Adrenal gland (tissue), 12 donors: ENCODE data around the gene RUVBL1. TPM values are rescaled to one million over a fixed set of nuclear protein-coding genes. Genes with fewer than 3 reads are reported as not detected.

Experiments used
- DNase-seq, 7 donors: peaks; one replicate each; pipeline ENCODE4 v3.0.0-alpha.2; 2019 to 2020
- H3K27ac ChIP-seq, 5 donors: fragments of 200-600 bp; sonication (generic) in 4 of 5; 1 replicate in 3 of 5; 2 replicates in 2 of 5; pipeline versions ENCODE4 v1.5.1 to v1.8.0; 2016 to 2020; ENCODE audit warnings: mild to moderate bottlenecking in 1 of 5
- H3K27me3 ChIP-seq: fragments of 200-600 bp; 2 replicates; pipeline ENCODE4 v1.8.0; 2021
- H3K36me3 ChIP-seq, 2 donors: fragments of 200-600 bp; replicated peaks in 1 of 2; 1 replicate in 1 of 2; 2 replicates in 1 of 2; pipeline versions ENCODE4 v1.5.1 to v1.8.0; 2018 to 2022
- H3K4me1 ChIP-seq, 2 donors: fragments of 200-600 bp; replicated peaks in 1 of 2; 1 replicate in 1 of 2; 2 replicates in 1 of 2; pipeline versions ENCODE4 v1.5.1 to v1.8.0; 2018 to 2021
- H3K4me3 ChIP-seq, 4 donors: fragments of 200-600 bp; sonication (generic) in 3 of 4; one replicate each; pipeline ENCODE4 v1.5.1; 2016 to 2018
- H3K9me3 ChIP-seq, 3 donors: fragments of 200-600 bp; sonication (generic) in 1 of 3; replicated peaks in 1 of 3; 1 replicate in 2 of 3; 2 replicates in 1 of 3; pipeline versions ENCODE4 v1.5.1 to v1.8.0; 2016 to 2021
- POLR2A ChIP-seq, 2 donors: fragments of 450-650 bp; IDR thresholded peaks; one replicate each; pipeline ENCODE4 v1.6.1; 2017; ENCODE audit warnings: antibody characterized with exemption in 2 of 2, mild to moderate bottlenecking in 2 of 2, moderate library complexity in 1 of 2
- WGBS, 4 donors: extraction: QIAGEN DNeasy Blood & Tissue Kit in 2 of 4; methylation state at CpG; one replicate each; pipeline versions ENCODE4 v1.1.5 to v1.1.7; 2013 to 2017; 5-methylcytosine and 5-hydroxymethylcytosine counted together
- intact Hi-C, 2 donors: fragments of 100-400 bp; cut with DNase I; formaldehyde crosslinking; loops; one replicate each; pipeline versions ENCODE4 v1.14.1 to v1.15.0; 2022 to 2023
- polyA plus RNA-seq, 3 donors: library from polyadenylated mRNA; stranded (reverse); fragments of 200-250 nt in 2 of 3; fragments of 350-450 nt in 1 of 3; fragmentation: Illumina TruSeq in 1 of 3; extraction: RNeasy Lipid Tissue Mini Kit (QIAGEN cat#74804) in 1 of 3; gene quantifications; one replicate each; pipeline ENCODE4 v1.2.3, GENCODE V29; 2013 to 2014
- total RNA-seq, 9 donors: library from RNA; depleted of rRNA in 4 of 9; stranded (reverse); fragments of >200 nt in 4 of 9; fragments of 120-200 nt in 1 of 9; fragmentation: NEBNext Ultra II Directional in 1 of 9; extraction: Animal tissue kit (Norgen Biotek cat#: 25700) in 1 of 9; gene quantifications; one replicate each; pipeline versions ENCODE4 v1.1.0 to v1.2.4, GENCODE V29; 2013 to 2023
- TF ChIP-seq, protein P1 (sequence below), 6 experiments: fragments of 450-650 bp in 4 of 6; fragments of 200-600 bp in 2 of 6; sonication (generic) in 1 of 6; IDR thresholded peaks; 1 replicate in 5 of 6; 2 replicates in 1 of 6; pipeline versions ENCODE4 v1.5.1 to v1.8.0; 2016 to 2021; ENCODE audit warnings: antibody characterized with exemption in 6 of 6, mild to moderate bottlenecking in 2 of 6, moderate library complexity in 1 of 6
- donor health status: healthy with polysubstance abuse.
- donor health status: Bipolar disorder and iron deficiency.
- donor health status: DM: yes; HTN: yes; CAD: no.
- donor health status: DM: no; HTN: no; CAD: no.
- donor health status: DM: no; HTN: no; CAD: no.
- donor health status: DM: yes; HTN: yes; CAD: no.

Gene RUVBL1
- total and polyA plus RNA-seq, 12 donors = 7.9 to 57.3 (median 25.4) TPM

DNA sequence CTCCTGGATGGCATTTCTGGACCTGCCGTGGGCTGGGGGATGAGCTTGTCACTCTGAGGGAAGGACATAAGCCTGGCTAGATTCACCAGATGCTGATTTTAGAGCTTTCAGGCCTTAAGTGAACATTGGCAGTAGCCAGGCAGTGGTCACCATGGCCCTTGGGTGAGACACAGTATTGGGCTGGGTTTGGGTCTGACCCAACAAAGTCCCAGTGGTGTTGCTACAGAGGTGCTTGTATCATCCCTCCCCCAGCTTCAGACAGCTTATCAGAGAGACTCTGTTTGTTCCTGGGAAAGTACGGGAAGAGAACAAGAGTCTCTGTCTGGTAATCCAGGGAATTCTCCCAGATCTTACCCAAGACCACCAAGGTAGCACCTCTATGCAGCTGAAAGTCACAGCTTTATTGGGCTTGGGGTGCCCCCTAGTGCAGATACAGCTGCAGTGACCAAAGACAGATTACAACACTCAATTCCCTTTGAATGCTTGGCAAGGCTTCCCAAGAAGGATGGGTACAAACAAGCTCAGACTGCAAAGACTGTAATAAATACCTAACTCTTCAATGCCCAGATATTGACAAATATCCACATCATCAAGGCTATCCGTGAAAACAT lies 9.8 kb upstream of the RUVBL1 start:
- no peaks in the 10 kb centered on the region for H3K36me3 ChIP-seq
- H3K9me3 ChIP-seq = no peaks in the 10 kb centered on the region
- no peak overlapping the region for H3K27ac ChIP-seq
- TF ChIP-seq POLR2A (IDR thresholded peaks at IDR 0.05) = no peak
- TF ChIP-seq, protein P1, sequence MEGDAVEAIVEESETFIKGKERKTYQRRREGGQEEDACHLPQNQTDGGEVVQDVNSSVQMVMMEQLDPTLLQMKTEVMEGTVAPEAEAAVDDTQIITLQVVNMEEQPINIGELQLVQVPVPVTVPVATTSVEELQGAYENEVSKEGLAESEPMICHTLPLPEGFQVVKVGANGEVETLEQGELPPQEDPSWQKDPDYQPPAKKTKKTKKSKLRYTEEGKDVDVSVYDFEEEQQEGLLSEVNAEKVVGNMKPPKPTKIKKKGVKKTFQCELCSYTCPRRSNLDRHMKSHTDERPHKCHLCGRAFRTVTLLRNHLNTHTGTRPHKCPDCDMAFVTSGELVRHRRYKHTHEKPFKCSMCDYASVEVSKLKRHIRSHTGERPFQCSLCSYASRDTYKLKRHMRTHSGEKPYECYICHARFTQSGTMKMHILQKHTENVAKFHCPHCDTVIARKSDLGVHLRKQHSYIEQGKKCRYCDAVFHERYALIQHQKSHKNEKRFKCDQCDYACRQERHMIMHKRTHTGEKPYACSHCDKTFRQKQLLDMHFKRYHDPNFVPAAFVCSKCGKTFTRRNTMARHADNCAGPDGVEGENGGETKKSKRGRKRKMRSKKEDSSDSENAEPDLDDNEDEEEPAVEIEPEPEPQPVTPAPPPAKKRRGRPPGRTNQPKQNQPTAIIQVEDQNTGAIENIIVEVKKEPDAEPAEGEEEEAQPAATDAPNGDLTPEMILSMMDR (IDR thresholded peaks at IDR 0.05) = peak; percentile 41 to 87 (median 79)
- peak in 6 of 7 donors; percentile 46 to 65 (median 58) for DNase-seq
- intact Hi-C loops = loop anchor here (5.0 to 10.0 kb wide), 2 partner anchors 36 to 59 kb away; no protein-coding TSS in a partner anchor
- no peak overlapping the region for H3K4me3 ChIP-seq
- 48 to 64% (median 55%) methylated on average over 3 of the region's 3 CpGs for WGBS, 4 donors
- no peaks in the 10 kb centered on the region for H3K4me1 ChIP-seq
- no peaks in the 10 kb centered on the region for H3K27me3 ChIP-seq

GRCh38 chr3:128131897-128132646 lies 8.5 kb upstream of the RUVBL1 start:
- TF ChIP-seq, protein P1 (IDR thresholded peaks at IDR 0.05) = no peak
- no peak for TF ChIP-seq POLR2A (IDR thresholded peaks at IDR 0.05)
- intact Hi-C loops = loop anchor here (5.0 to 10.0 kb wide), 2 partner anchors 35 to 57 kb away; no protein-coding TSS in a partner anchor
- Histone ChIP-seq H3K36me3 (no peaks in the 10 kb centered on the region), H3K9me3 (no peaks in the 10 kb centered on the region), H3K4me3 (no peak overlapping the region), H3K27me3 (no peaks in the 10 kb centered on the region), H3K4me1 (no peaks in the 10 kb centered on the region), H3K27ac (no peak overlapping the region)
- WGBS, 4 donors = 84 to 93% (median 89%) methylated on average over 5 to 7 of the region's 7 CpGs
- no peak for DNase-seq

DNA sequence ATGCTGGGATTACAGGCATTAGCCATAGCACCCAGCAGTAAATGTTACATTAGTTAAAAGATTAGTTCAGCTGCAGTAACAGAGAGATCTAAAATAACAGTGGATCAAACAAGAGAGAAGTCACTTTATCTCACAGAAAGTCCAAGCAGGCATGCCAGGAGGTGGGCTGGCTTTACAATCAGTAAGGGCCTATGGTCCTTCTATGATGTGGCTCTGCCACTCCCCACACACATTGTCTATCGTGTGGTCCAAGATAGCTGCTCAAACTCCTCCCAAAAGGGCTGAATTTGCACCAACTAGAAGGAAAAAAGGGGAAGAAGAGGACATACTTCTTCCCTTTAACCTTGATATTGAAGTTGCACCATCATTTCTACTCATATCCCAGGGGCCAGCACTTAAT lies 4.6 kb upstream of the RUVBL1 start:
- TF ChIP-seq, protein P1 (IDR thresholded peaks at IDR 0.05) = no peak
- no peak for TF ChIP-seq POLR2A (IDR thresholded peaks at IDR 0.05)
- no peak for DNase-seq
- Histone ChIP-seq H3K36me3 (no peaks in the 10 kb centered on the region), H3K4me1 (no peaks in the 10 kb centered on the region), H3K9me3 (no peaks in the 10 kb centered on the region), H3K27ac (no peak overlapping the region), H3K27me3 (no peaks in the 10 kb centered on the region), H3K4me3 (no peak overlapping the region)
- 20 to 43% (median 35%) methylated on average over 1 of the region's 1 CpG for WGBS, 4 donors
- intact Hi-C loops = no loop called here

GRCh38 chr3:128127236-128127635 lies 3.6 kb upstream of the RUVBL1 start:
- H3K4me1 ChIP-seq = peaks cover 4 to 9% of the 10 kb centered on the region in 2 donors
- WGBS, 4 donors = 36 to 65% (median 38%) methylated on average over 2 of the region's 2 CpGs
- H3K9me3 ChIP-seq = no peaks in the 10 kb centered on the region
- intact Hi-C loops = no loop called here
- no peak overlapping the region for H3K4me3 ChIP-seq
- TF ChIP-seq, protein P1 (IDR thresholded peaks at IDR 0.05) = no peak
- TF ChIP-seq POLR2A (IDR thresholded peaks at IDR 0.05) = no peak
- no peaks in the 10 kb centered on the region for H3K27me3 ChIP-seq
- no peaks in the 10 kb centered on the region for H3K36me3 ChIP-seq
- H3K27ac ChIP-seq = no peak overlapping the region
- DNase-seq = no peak
